Lower leg skin (tissue), 3 donors: Measurements from ENCODE around the gene NUTM2B.
"Not testable (repeated sequence)": the region's sequence is repeated elsewhere in the genome, so short reads cannot be mapped to it uniquely, and the experiment has no call there.

Source experiments
- POLR2A ChIP-seq, 2 donors: fragments of 450-650 bp; IDR thresholded peaks; one replicate each; pipeline ENCODE4 v1.6.1; 2016 to 2017; ENCODE audit warnings: antibody characterized with exemption in 2 of 2, mild to moderate bottlenecking in 1 of 2, moderate library complexity in 1 of 2
- TF ChIP-seq, protein P1 (sequence below), 3 donors: fragments of 450-650 bp; IDR thresholded peaks; one replicate each; pipeline ENCODE4 v1.5.1; 2016; ENCODE audit warnings: antibody characterized with exemption in 3 of 3, mild to moderate bottlenecking in 3 of 3, moderate library complexity in 2 of 3

DNA sequence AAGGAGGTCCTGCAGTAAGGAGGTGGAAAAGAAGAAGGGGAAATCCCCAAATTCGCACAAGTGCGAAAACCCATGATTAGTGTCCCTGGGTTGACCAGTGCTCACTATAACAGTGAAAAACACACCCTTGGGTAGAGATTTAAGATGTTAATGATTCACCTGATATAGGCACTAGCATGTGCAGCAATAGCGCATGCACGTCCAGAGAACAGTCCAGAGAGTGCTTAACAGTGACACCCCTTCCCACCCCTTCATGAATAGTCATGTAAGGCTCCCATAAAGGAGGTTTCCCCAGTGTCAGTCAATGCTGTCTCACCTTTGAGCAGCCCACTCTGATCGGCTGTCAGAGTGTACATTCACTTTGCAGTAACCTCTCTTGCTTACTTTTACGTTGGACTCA lies 6.4 kb upstream of the NUTM2B start:
- TF ChIP-seq, protein P1, sequence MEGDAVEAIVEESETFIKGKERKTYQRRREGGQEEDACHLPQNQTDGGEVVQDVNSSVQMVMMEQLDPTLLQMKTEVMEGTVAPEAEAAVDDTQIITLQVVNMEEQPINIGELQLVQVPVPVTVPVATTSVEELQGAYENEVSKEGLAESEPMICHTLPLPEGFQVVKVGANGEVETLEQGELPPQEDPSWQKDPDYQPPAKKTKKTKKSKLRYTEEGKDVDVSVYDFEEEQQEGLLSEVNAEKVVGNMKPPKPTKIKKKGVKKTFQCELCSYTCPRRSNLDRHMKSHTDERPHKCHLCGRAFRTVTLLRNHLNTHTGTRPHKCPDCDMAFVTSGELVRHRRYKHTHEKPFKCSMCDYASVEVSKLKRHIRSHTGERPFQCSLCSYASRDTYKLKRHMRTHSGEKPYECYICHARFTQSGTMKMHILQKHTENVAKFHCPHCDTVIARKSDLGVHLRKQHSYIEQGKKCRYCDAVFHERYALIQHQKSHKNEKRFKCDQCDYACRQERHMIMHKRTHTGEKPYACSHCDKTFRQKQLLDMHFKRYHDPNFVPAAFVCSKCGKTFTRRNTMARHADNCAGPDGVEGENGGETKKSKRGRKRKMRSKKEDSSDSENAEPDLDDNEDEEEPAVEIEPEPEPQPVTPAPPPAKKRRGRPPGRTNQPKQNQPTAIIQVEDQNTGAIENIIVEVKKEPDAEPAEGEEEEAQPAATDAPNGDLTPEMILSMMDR (IDR thresholded peaks at IDR 0.05) = not testable (repeated sequence)
- not testable (repeated sequence) for TF ChIP-seq POLR2A (IDR thresholded peaks at IDR 0.05)
